SK-N-SH (cell line): Measurements from ENCODE around the gene PSMD13. TPM values are rescaled to one million over a fixed set of nuclear protein-coding genes. Genes with fewer than 3 reads are reported as not detected.

Source experiments
- CTCF ChIA-PET: fragments of 300-600, 350-600 bp; formaldehyde crosslinking; extraction: SDS; loops from one replicate; lab custom pipeline; 2021; lab: Yijun Ruan, JAX
- POLR2A ChIA-PET: fragments of 350-600 bp; sonication (Branson Sonifier 250); formaldehyde crosslinking; extraction: SDS; loops from one replicate; lab custom pipeline; 2020; ENCODE audit warnings: antibody characterized with exemption, inconsistent platforms; lab: Yijun Ruan, JAX
- DNase-seq: peaks from one replicate; pipeline ENCODE4 v3.0.0; 2012
- H2AFZ ChIP-seq: fragments of 200-600 bp; sonication (generic); 2 replicates; pipeline ENCODE4 v1.8.1; 2016; ENCODE audit warnings: antibody characterized with exemption, mild to moderate bottlenecking, low read depth
- H3F3A ChIP-seq: fragments of 200-600 bp; sonication (generic); replicated peaks from 2 replicates; pipeline ENCODE3; 2016; ENCODE audit warnings: antibody characterized with exemption, mild to moderate bottlenecking; ENCODE audit not compliant: insufficient read depth
- H3K27ac ChIP-seq, 2 experiments: fragments of 200-500 bp in 1 of 2; fragments of 200-600 bp in 1 of 2; sonication (Bioruptor generic) in 1 of 2; sonication (generic), shearing (Covaris generic) in 1 of 2; 2 replicates each; pipeline versions ENCODE4 v1.5.1 to v1.6.1; 2014 to 2016; ENCODE audit warnings: low read depth in 2 of 2, inconsistent platforms in 1 of 2, low read length in 1 of 2, mild to moderate bottlenecking in 1 of 2, mixed read lengths in 1 of 2
- H3K27me3 ChIP-seq: fragments of 200-600 bp; sonication (generic), shearing (Covaris generic); 2 replicates; pipeline ENCODE4 v1.6.1; 2016; ENCODE audit warnings: mixed run types; ENCODE audit not compliant: insufficient read depth
- H3K36me3 ChIP-seq, 2 experiments: fragments of 200-500 bp in 1 of 2; fragments of 200-600 bp in 1 of 2; sonication (Bioruptor generic) in 1 of 2; sonication (generic) in 1 of 2; replicated peaks in 1 of 2; 2 replicates each; pipeline versions ENCODE3 to v1.5.1; 2014 to 2016; ENCODE audit warnings: low read length in 1 of 2, mild to moderate bottlenecking in 1 of 2; ENCODE audit not compliant: insufficient read depth in 2 of 2, control insufficient read depth in 1 of 2
- H3K4me1 ChIP-seq, 2 experiments: fragments of 200-500 bp in 1 of 2; fragments of 200-600 bp in 1 of 2; sonication (Bioruptor generic) in 1 of 2; sonication (generic), shearing (Covaris generic) in 1 of 2; 2 replicates each; pipeline versions ENCODE4 v1.5.1 to v1.6.1; 2014 to 2016; ENCODE audit warnings: low read depth in 1 of 2, low read length in 1 of 2, mixed run types in 1 of 2; ENCODE audit not compliant: insufficient read depth in 2 of 2, control insufficient read depth in 1 of 2
- H3K4me2 ChIP-seq: fragments of 200-600 bp; sonication (generic), shearing (Covaris generic); 2 replicates; pipeline ENCODE4 v1.6.1; 2017; ENCODE audit warnings: mixed run types
- H3K4me3 ChIP-seq, 2 experiments: fragments of 200-500 bp in 1 of 2; fragments of 200-600 bp in 1 of 2; sonication (Bioruptor generic) in 1 of 2; sonication (generic), shearing (Covaris generic) in 1 of 2; 2 replicates each; pipeline versions ENCODE4 v1.5.1 to v1.8.1; 2014 to 2016; ENCODE audit warnings: low read depth in 2 of 2, inconsistent platforms in 1 of 2, low read length in 1 of 2, mild to moderate bottlenecking in 1 of 2, mixed read lengths in 1 of 2, moderate library complexity in 1 of 2
- H3K79me2 ChIP-seq: fragments of 200-600 bp; sonication (generic); 2 replicates; pipeline ENCODE4 v1.8.1; 2017; ENCODE audit warnings: mild to moderate bottlenecking; ENCODE audit not compliant: insufficient read depth
- H3K9ac ChIP-seq: fragments of 200-600 bp; sonication (generic); 2 replicates; pipeline ENCODE4 v1.6.1; 2017; ENCODE audit warnings: mixed run types
- H3K9me2 ChIP-seq: fragments of 200-600 bp; sonication (generic); 2 replicates; pipeline ENCODE4 v1.6.1; 2017; ENCODE audit warnings: mixed run types
- H3K9me3 ChIP-seq: fragments of 200-600 bp; sonication (generic); 2 replicates; pipeline ENCODE4 v1.6.1; 2017; ENCODE audit warnings: mixed run types, mild to moderate bottlenecking, moderate library complexity
- H4K20me1 ChIP-seq: fragments of 200-600 bp; sonication (generic); 2 replicates; pipeline ENCODE4 v1.6.1; 2017; ENCODE audit warnings: mild to moderate bottlenecking, mixed run types; ENCODE audit not compliant: insufficient read depth
- CHD2 ChIP-seq: fragments of 150-350 bp; IDR thresholded peaks from 2 replicates; pipeline ENCODE4 v1.6.1; 2018; ENCODE audit warnings: low read length; ENCODE audit not compliant: partially characterized antibody
- EZH2phosphoT487 ChIP-seq: fragments of 200-600 bp; sonication (generic); IDR thresholded peaks from 2 replicates; pipeline ENCODE4 v1.6.1; 2017; ENCODE audit warnings: low read depth, mixed run types, mild to moderate bottlenecking, antibody characterized with exemption, moderate library complexity, borderline replicate concordance
- FOSL2 ChIP-seq: IDR thresholded peaks from 2 replicates; pipeline ENCODE4 v1.4.0; 2012; ENCODE audit warnings: low read depth, mild to moderate bottlenecking, moderate library complexity, borderline replicate concordance
- FOXJ3 ChIP-seq: sonication (generic); formaldehyde crosslinking; IDR thresholded peaks from 2 replicates; pipeline ENCODE4 v1.5.1; 2020; ENCODE audit warnings: mild to moderate bottlenecking, missing genetic modification reagents
- GATA2 ChIP-seq: sonication (generic); formaldehyde crosslinking; IDR thresholded peaks from 2 replicates; pipeline ENCODE4 v1.5.0; 2020; ENCODE audit warnings: mild to moderate bottlenecking, missing genetic modification reagents
- JUND ChIP-seq: IDR thresholded peaks from 2 replicates; pipeline ENCODE4 v1.4.0; 2012
- NFIC ChIP-seq: IDR thresholded peaks from 2 replicates; pipeline ENCODE4 v1.4.0; 2012; ENCODE audit warnings: borderline replicate concordance
- RAD21 ChIP-seq: IDR thresholded peaks from 2 replicates; pipeline ENCODE4 v1.6.1; 2012; ENCODE audit warnings: mild to moderate bottlenecking, low read length
- RFX5 ChIP-seq: IDR thresholded peaks from 2 replicates; pipeline ENCODE4 v1.6.1; 2012; ENCODE audit warnings: mild to moderate bottlenecking, improper control_type of control experiment, low read length
- SMC3 ChIP-seq: IDR thresholded peaks from 2 replicates; pipeline ENCODE4 v1.6.1; 2012; ENCODE audit warnings: low read depth, low read length, improper control_type of control experiment
- TAF1 ChIP-seq: IDR thresholded peaks from 2 replicates; pipeline ENCODE4 v1.6.1; 2012; ENCODE audit warnings: low read depth, mild to moderate bottlenecking, low read length, moderate library complexity, borderline replicate concordance
- TCF12 ChIP-seq: IDR thresholded peaks from 2 replicates; pipeline ENCODE4 v1.4.0; 2012
- WGBS: methylation state at CpG from one replicate; pipeline ENCODE4 v1.1.6; 2017; ENCODE audit warnings: low lambda C conversion rate; 5-methylcytosine and 5-hydroxymethylcytosine counted together
- polyA plus RNA-seq, 3 experiments: library from polyadenylated mRNA; depleted of rRNA; stranded (reverse); fragments of >200 nt; gene quantifications; 2 replicates each; pipeline ENCODE4 v1.2.3, GENCODE V29; 2012
- TF ChIP-seq, protein P1 (sequence below): fragments of 150-350 bp; IDR thresholded peaks from 2 replicates; pipeline ENCODE4 v1.6.1; 2017; ENCODE audit warnings: antibody characterized with exemption, low read length, low read depth, borderline replicate concordance
- TF ChIP-seq, protein P2 (sequence below): IDR thresholded peaks from 2 replicates; pipeline ENCODE4; 2012
- TF ChIP-seq, protein P3 (sequence below): IDR thresholded peaks from 2 replicates; pipeline ENCODE4 v1.4.0; 2012; ENCODE audit warnings: low read depth, borderline replicate concordance
- TF ChIP-seq, protein P4 (sequence below): IDR thresholded peaks from 2 replicates; pipeline ENCODE4 v1.4.0; 2012; ENCODE audit warnings: low read depth

The PSMD13 gene
- polyA plus RNA-seq, 1 of the 3 experiments (the other 2 are of a cell fraction) = 196 TPM

DNA sequence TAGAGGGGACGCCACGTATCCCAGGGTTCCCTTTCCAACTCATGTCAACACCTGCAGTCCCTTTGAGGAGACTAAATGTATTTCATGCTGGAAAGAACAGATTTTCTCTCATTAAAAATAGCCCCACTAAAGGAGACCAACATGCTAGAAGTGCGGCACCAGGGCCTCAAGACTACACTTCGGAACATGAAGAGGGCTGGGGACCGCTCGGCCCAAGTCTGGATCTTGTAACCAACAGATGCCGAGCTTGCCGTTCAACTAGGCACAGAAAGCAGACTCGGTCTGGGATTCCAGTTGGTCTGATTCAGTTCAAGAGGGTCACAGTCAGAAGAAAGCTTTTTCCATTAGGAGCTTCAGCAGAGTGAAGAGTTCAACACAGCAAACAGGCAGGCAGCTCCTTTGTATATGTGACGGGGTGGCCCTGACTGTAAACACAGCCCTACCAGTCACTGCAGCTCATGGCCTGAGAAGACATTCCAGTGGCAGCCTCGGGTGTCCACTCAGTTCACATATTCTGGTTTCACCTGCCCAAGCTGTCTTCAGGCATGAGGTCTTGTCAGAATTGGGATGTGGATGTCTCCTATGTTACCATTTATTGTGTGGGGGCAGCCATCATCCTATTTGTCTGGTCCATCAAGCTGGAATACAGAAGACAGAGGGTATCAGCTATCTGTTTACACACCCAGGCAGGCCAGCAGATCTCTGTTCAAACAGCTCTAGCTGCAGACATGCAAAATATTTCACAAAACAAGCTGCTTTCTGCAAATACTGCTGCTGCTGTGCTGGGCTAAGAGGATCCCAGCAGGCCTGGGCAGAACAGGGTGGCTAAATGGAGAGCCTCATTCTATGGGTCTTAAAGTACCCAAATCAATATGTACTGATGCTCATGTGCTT is 20.4 kb upstream of the PSMD13 start:
- Histone ChIP-seq H3K9ac (no peak overlapping the region), H3K4me2 (no peak overlapping the region), H3K27me3 (no peaks in the 10 kb centered on the region), H2AFZ (no peak overlapping the region), H4K20me1 (peaks cover 8% of the 10 kb centered on the region; the same call in 1 of the 2 replicates), H3K4me1 (no peaks in the 10 kb centered on the region; a peak in 1 of 4 replicates), H3K36me3 (peaks cover 24 to 47% of the 10 kb centered on the region in 2 experiments), H3K9me3 (no peaks in the 10 kb centered on the region), H3K79me2 (peaks cover 12% of the 10 kb centered on the region; the same call in 1 of the 2 replicates), H3F3A (peaks cover 18% of the 10 kb centered on the region), H3K4me3 (no peak overlapping the region), H3K9me2 (no peaks in the 10 kb centered on the region), H3K27ac (no peak overlapping the region; a peak in 1 of 4 replicates)
- 88% methylated on average over 10 of the region's 11 CpGs for WGBS
- POLR2A ChIA-PET = interaction anchor here (1.2 kb wide), 1 partner anchor 9 kb away, joined by 4 read pairs; the partner anchor contains the start of genes BET1L and RIC8A
- CTCF ChIA-PET = interaction anchor here (1.4 to 1.5 kb wide), 2 partner anchors 34 to 148 kb away, joined by 3 to 4 read pairs; no protein-coding TSS in a partner anchor
- DNase-seq = no peak
- no peak for TF ChIP-seq EZH2phosphoT487
- TF ChIP-seq TAF1 = no peak
- no peak for TF ChIP-seq CHD2
- no peak for TF ChIP-seq SMC3
- TF ChIP-seq FOXJ3 (CRISPR knock-in tag) = no peak
- no peak for TF ChIP-seq RFX5
- TF ChIP-seq NFIC = no peak
- TF ChIP-seq RAD21 = no peak
- TF ChIP-seq, protein P1, sequence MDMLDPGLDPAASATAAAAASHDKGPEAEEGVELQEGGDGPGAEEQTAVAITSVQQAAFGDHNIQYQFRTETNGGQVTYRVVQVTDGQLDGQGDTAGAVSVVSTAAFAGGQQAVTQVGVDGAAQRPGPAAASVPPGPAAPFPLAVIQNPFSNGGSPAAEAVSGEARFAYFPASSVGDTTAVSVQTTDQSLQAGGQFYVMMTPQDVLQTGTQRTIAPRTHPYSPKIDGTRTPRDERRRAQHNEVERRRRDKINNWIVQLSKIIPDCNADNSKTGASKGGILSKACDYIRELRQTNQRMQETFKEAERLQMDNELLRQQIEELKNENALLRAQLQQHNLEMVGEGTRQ = no peak
- no peak for TF ChIP-seq GATA2 (CRISPR knock-in tag)
- no peak for TF ChIP-seq TCF12
- TF ChIP-seq, protein P2, sequence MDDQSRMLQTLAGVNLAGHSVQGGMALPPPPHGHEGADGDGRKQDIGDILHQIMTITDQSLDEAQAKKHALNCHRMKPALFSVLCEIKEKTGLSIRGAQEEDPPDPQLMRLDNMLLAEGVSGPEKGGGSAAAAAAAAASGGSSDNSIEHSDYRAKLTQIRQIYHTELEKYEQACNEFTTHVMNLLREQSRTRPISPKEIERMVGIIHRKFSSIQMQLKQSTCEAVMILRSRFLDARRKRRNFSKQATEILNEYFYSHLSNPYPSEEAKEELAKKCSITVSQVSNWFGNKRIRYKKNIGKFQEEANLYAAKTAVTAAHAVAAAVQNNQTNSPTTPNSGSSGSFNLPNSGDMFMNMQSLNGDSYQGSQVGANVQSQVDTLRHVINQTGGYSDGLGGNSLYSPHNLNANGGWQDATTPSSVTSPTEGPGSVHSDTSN = no peak
- TF ChIP-seq, protein P3, sequence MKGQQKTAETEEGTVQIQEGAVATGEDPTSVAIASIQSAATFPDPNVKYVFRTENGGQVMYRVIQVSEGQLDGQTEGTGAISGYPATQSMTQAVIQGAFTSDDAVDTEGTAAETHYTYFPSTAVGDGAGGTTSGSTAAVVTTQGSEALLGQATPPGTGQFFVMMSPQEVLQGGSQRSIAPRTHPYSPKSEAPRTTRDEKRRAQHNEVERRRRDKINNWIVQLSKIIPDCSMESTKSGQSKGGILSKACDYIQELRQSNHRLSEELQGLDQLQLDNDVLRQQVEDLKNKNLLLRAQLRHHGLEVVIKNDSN = no peak
- TF ChIP-seq JUND = no peak
- no peak for TF ChIP-seq FOSL2
- TF ChIP-seq, protein P4, sequence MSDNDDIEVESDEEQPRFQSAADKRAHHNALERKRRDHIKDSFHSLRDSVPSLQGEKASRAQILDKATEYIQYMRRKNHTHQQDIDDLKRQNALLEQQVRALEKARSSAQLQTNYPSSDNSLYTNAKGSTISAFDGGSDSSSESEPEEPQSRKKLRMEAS = no peak
